SK-N-SH (cell line): ENCODE data around the gene KCNJ11. TPM values are rescaled to one million over a fixed set of nuclear protein-coding genes. Genes with fewer than 3 reads are reported as not detected.

Source experiments
- CTCF ChIA-PET: fragments of 300-600, 350-600 bp; formaldehyde crosslinking; extraction: SDS; loops from one replicate; lab custom pipeline; 2021; lab: Yijun Ruan, JAX
- POLR2A ChIA-PET: fragments of 350-600 bp; sonication (Branson Sonifier 250); formaldehyde crosslinking; extraction: SDS; loops from one replicate; lab custom pipeline; 2020; ENCODE audit warnings: antibody characterized with exemption, inconsistent platforms; lab: Yijun Ruan, JAX
- DNase-seq: peaks from one replicate; pipeline ENCODE4 v3.0.0; 2012
- H2AFZ ChIP-seq: fragments of 200-600 bp; sonication (generic); 2 replicates; pipeline ENCODE4 v1.8.1; 2016; ENCODE audit warnings: antibody characterized with exemption, mild to moderate bottlenecking, low read depth
- H3F3A ChIP-seq: fragments of 200-600 bp; sonication (generic); replicated peaks from 2 replicates; pipeline ENCODE3; 2016; ENCODE audit warnings: antibody characterized with exemption, mild to moderate bottlenecking; ENCODE audit not compliant: insufficient read depth
- H3K27ac ChIP-seq, 2 experiments: fragments of 200-500 bp in 1 of 2; fragments of 200-600 bp in 1 of 2; sonication (Bioruptor generic) in 1 of 2; sonication (generic), shearing (Covaris generic) in 1 of 2; 2 replicates each; pipeline versions ENCODE4 v1.5.1 to v1.6.1; 2014 to 2016; ENCODE audit warnings: low read depth in 2 of 2, inconsistent platforms in 1 of 2, low read length in 1 of 2, mild to moderate bottlenecking in 1 of 2, mixed read lengths in 1 of 2
- H3K27me3 ChIP-seq: fragments of 200-600 bp; sonication (generic), shearing (Covaris generic); 2 replicates; pipeline ENCODE4 v1.6.1; 2016; ENCODE audit warnings: mixed run types; ENCODE audit not compliant: insufficient read depth
- H3K36me3 ChIP-seq, 2 experiments: fragments of 200-500 bp in 1 of 2; fragments of 200-600 bp in 1 of 2; sonication (Bioruptor generic) in 1 of 2; sonication (generic) in 1 of 2; replicated peaks in 1 of 2; 2 replicates each; pipeline versions ENCODE3 to v1.5.1; 2014 to 2016; ENCODE audit warnings: low read length in 1 of 2, mild to moderate bottlenecking in 1 of 2; ENCODE audit not compliant: insufficient read depth in 2 of 2, control insufficient read depth in 1 of 2
- H3K4me1 ChIP-seq, 2 experiments: fragments of 200-500 bp in 1 of 2; fragments of 200-600 bp in 1 of 2; sonication (Bioruptor generic) in 1 of 2; sonication (generic), shearing (Covaris generic) in 1 of 2; 2 replicates each; pipeline versions ENCODE4 v1.5.1 to v1.6.1; 2014 to 2016; ENCODE audit warnings: low read depth in 1 of 2, low read length in 1 of 2, mixed run types in 1 of 2; ENCODE audit not compliant: insufficient read depth in 2 of 2, control insufficient read depth in 1 of 2
- H3K4me2 ChIP-seq: fragments of 200-600 bp; sonication (generic), shearing (Covaris generic); 2 replicates; pipeline ENCODE4 v1.6.1; 2017; ENCODE audit warnings: mixed run types
- H3K4me3 ChIP-seq, 2 experiments: fragments of 200-500 bp in 1 of 2; fragments of 200-600 bp in 1 of 2; sonication (Bioruptor generic) in 1 of 2; sonication (generic), shearing (Covaris generic) in 1 of 2; 2 replicates each; pipeline versions ENCODE4 v1.5.1 to v1.8.1; 2014 to 2016; ENCODE audit warnings: low read depth in 2 of 2, inconsistent platforms in 1 of 2, low read length in 1 of 2, mild to moderate bottlenecking in 1 of 2, mixed read lengths in 1 of 2, moderate library complexity in 1 of 2
- H3K79me2 ChIP-seq: fragments of 200-600 bp; sonication (generic); 2 replicates; pipeline ENCODE4 v1.8.1; 2017; ENCODE audit warnings: mild to moderate bottlenecking; ENCODE audit not compliant: insufficient read depth
- H3K9ac ChIP-seq: fragments of 200-600 bp; sonication (generic); 2 replicates; pipeline ENCODE4 v1.6.1; 2017; ENCODE audit warnings: mixed run types
- H3K9me2 ChIP-seq: fragments of 200-600 bp; sonication (generic); 2 replicates; pipeline ENCODE4 v1.6.1; 2017; ENCODE audit warnings: mixed run types
- H3K9me3 ChIP-seq: fragments of 200-600 bp; sonication (generic); 2 replicates; pipeline ENCODE4 v1.6.1; 2017; ENCODE audit warnings: mixed run types, mild to moderate bottlenecking, moderate library complexity
- H4K20me1 ChIP-seq: fragments of 200-600 bp; sonication (generic); 2 replicates; pipeline ENCODE4 v1.6.1; 2017; ENCODE audit warnings: mild to moderate bottlenecking, mixed run types; ENCODE audit not compliant: insufficient read depth
- CHD2 ChIP-seq: fragments of 150-350 bp; IDR thresholded peaks from 2 replicates; pipeline ENCODE4 v1.6.1; 2018; ENCODE audit warnings: low read length; ENCODE audit not compliant: partially characterized antibody
- EP300 ChIP-seq, 2 experiments: IDR thresholded peaks; 2 replicates each; pipeline versions ENCODE4 v1.4.0 to v1.6.1; 2012; ENCODE audit warnings: borderline replicate concordance in 1 of 2, low read depth in 1 of 2, low read length in 1 of 2
- FOXJ3 ChIP-seq: sonication (generic); formaldehyde crosslinking; IDR thresholded peaks from 2 replicates; pipeline ENCODE4 v1.5.1; 2020; ENCODE audit warnings: mild to moderate bottlenecking, missing genetic modification reagents
- FOXM1 ChIP-seq: IDR thresholded peaks from 2 replicates; pipeline ENCODE4 v1.4.0; 2012; ENCODE audit warnings: low read depth, mild to moderate bottlenecking
- GATA2 ChIP-seq: sonication (generic); formaldehyde crosslinking; IDR thresholded peaks from 2 replicates; pipeline ENCODE4 v1.5.0; 2020; ENCODE audit warnings: mild to moderate bottlenecking, missing genetic modification reagents
- JUND ChIP-seq: IDR thresholded peaks from 2 replicates; pipeline ENCODE4 v1.4.0; 2012
- MAX ChIP-seq: IDR thresholded peaks from 2 replicates; pipeline ENCODE4 v1.4.0; 2012; ENCODE audit warnings: low read depth
- MEF2A ChIP-seq: IDR thresholded peaks from 2 replicates; pipeline ENCODE4 v1.4.0; 2012; ENCODE audit warnings: low read depth, borderline replicate concordance
- NFIC ChIP-seq: IDR thresholded peaks from 2 replicates; pipeline ENCODE4 v1.4.0; 2012; ENCODE audit warnings: borderline replicate concordance
- NRF1 ChIP-seq: IDR thresholded peaks from 2 replicates; pipeline ENCODE4 v1.6.1; 2012; ENCODE audit warnings: low read depth, mild to moderate bottlenecking, low read length
- POLR2AphosphoS5 ChIP-seq: IDR thresholded peaks from 2 replicates; pipeline ENCODE4 v1.6.1; 2012; ENCODE audit warnings: low read depth, low read length
- RAD21 ChIP-seq: IDR thresholded peaks from 2 replicates; pipeline ENCODE4 v1.6.1; 2012; ENCODE audit warnings: mild to moderate bottlenecking, low read length
- REST ChIP-seq: IDR thresholded peaks from 2 replicates; pipeline ENCODE4 v1.6.1; 2012; ENCODE audit warnings: mild to moderate bottlenecking, low read depth, low read length, moderate library complexity
- RFX5 ChIP-seq: IDR thresholded peaks from 2 replicates; pipeline ENCODE4 v1.6.1; 2012; ENCODE audit warnings: mild to moderate bottlenecking, improper control_type of control experiment, low read length
- TCF12 ChIP-seq: IDR thresholded peaks from 2 replicates; pipeline ENCODE4 v1.4.0; 2012
- TEAD4 ChIP-seq: IDR thresholded peaks from 2 replicates; pipeline ENCODE4 v1.4.0; 2012; ENCODE audit warnings: mild to moderate bottlenecking, borderline replicate concordance; ENCODE audit not compliant: insufficient read depth
- YY1 ChIP-seq: IDR thresholded peaks from 2 replicates; pipeline ENCODE4 v1.4.0; 2012; ENCODE audit warnings: low read depth, mild to moderate bottlenecking
- WGBS: methylation state at CpG from one replicate; pipeline ENCODE4 v1.1.6; 2017; ENCODE audit warnings: low lambda C conversion rate; 5-methylcytosine and 5-hydroxymethylcytosine counted together
- polyA plus RNA-seq, 3 experiments: library from polyadenylated mRNA; depleted of rRNA; stranded (reverse); fragments of >200 nt; gene quantifications; 2 replicates each; pipeline ENCODE4 v1.2.3, GENCODE V29; 2012
- TF ChIP-seq, protein P1 (sequence below): fragments of 150-350 bp; IDR thresholded peaks from 2 replicates; pipeline ENCODE4 v1.6.1; 2017; ENCODE audit warnings: antibody characterized with exemption, low read length, low read depth, borderline replicate concordance

KCNJ11 gene
- polyA plus RNA-seq, 1 of the 3 experiments (the other 2 are of a cell fraction) = 0.23 TPM

DNA sequence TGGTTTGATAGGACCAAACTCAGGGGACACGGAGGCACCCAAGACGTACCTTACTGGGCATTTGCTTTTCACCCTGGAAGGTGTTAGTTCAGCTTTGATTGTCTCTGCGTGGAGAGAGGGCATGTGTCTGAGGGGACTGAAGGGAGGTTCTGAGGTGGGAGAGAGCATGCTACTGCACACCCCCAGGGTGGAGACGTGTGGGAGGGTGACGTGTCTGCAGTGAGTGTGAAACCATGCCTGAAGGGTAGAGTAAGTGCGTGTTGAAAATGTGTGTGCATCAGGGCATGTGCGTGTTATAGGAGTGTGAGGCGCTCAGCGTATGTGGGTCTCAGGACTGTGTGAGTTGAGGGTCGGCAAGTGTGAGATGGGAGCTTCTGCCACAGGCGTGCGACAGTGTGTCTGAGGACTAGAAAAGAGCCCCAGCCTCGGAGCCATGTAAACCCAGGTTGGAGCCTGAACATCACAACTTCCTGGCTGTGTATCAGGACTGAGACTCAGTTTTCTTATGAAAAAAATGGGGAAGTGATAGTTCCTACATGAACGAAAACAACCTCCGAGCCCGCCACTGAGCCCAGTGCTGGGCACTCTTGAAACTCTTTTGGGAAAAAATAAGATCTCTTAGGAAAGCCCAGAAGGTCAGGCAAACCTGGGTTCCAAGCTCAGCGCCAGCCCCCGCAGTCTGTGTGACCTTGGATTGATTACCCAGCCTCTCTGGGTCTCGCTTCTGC is 11.8 kb upstream of the KCNJ11 start:
- no peaks in the 10 kb centered on the region for H3K27me3 ChIP-seq
- H3K4me1 ChIP-seq = peaks cover 0 to 2% of the 10 kb centered on the region in 2 experiments; a peak in 1 of 4 replicates
- H3K9me2 ChIP-seq = no peaks in the 10 kb centered on the region
- CTCF ChIA-PET = interaction anchor here (0.6 to 3.5 kb wide), 5 partner anchors 11 to 104 kb away, joined by 3 to 20 read pairs (median 5); partner anchors contain the start of gene KCNJ11
- TF ChIP-seq RFX5 = no peak
- TF ChIP-seq FOXJ3 (CRISPR knock-in tag) = no peak
- TF ChIP-seq MAX = no peak
- no peak for TF ChIP-seq NRF1
- TF ChIP-seq TCF12 = no peak
- TF ChIP-seq RAD21 = no peak
- TF ChIP-seq GATA2 = no peak
- no peak for TF ChIP-seq FOXM1
- no peak for TF ChIP-seq YY1
- TF ChIP-seq, protein P1, sequence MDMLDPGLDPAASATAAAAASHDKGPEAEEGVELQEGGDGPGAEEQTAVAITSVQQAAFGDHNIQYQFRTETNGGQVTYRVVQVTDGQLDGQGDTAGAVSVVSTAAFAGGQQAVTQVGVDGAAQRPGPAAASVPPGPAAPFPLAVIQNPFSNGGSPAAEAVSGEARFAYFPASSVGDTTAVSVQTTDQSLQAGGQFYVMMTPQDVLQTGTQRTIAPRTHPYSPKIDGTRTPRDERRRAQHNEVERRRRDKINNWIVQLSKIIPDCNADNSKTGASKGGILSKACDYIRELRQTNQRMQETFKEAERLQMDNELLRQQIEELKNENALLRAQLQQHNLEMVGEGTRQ = no peak
- no peak for TF ChIP-seq CHD2
- TF ChIP-seq POLR2AphosphoS5 = no peak
- no peak for TF ChIP-seq JUND
- TF ChIP-seq MEF2A = no peak
- TF ChIP-seq NFIC = no peak
- TF ChIP-seq TEAD4 = no peak
- TF ChIP-seq REST = no peak
- TF ChIP-seq EP300 (IDR thresholded peaks at IDR 0.05; ENCODE audit: borderline replicate concordance in 1 of 2, low read depth in 1 of 2, low read length in 1 of 2) = no peak
- 78% methylated on average over 19 of the region's 19 CpGs for WGBS
- no peaks in the 10 kb centered on the region for H4K20me1 ChIP-seq
- no peaks in the 10 kb centered on the region for H3F3A ChIP-seq
- no peaks in the 10 kb centered on the region for H3K36me3 ChIP-seq
- no peaks in the 10 kb centered on the region for H3K9me3 ChIP-seq
- no peak overlapping the region for H3K27ac ChIP-seq
- DNase-seq = no peak
- no peaks in the 10 kb centered on the region for H3K79me2 ChIP-seq
- H3K4me3 ChIP-seq = no peak overlapping the region
- H3K9ac ChIP-seq = no peak overlapping the region
- no peak overlapping the region for H2AFZ ChIP-seq
- POLR2A ChIA-PET = no interaction called here
- H3K4me2 ChIP-seq = no peak overlapping the region
